IMR-90 (cell line): ENCODE measurements around the gene GNAO1. TPM values are rescaled to one million over a fixed set of nuclear protein-coding genes. Genes with fewer than 3 reads are reported as not detected.

Experiments
- ATAC-seq: fragments of 200-7000 bp; cut with Tn5 transposase; 2 replicates; pipeline ENCODE4 v1.9.1; 2020; ENCODE audit warnings: low read depth, mild to moderate bottlenecking, moderate library complexity
- BruUV-seq: library from RNA; stranded (reverse); fragments of 400-500 nt; replicated peaks from 2 replicates; lab custom pipeline; 2021; lab: Mats Ljungman, UMichigan
- CTCF ChIA-PET: fragments of 300-600 bp; formaldehyde crosslinking; extraction: SDS; loops from one replicate; lab custom pipeline; 2021; ENCODE audit warnings: antibody characterized with exemption; lab: Yijun Ruan, JAX
- POLR2A ChIA-PET: fragments of 300-600 bp; sonication (Branson Sonifier 250); formaldehyde crosslinking; loops from one replicate; lab custom pipeline; 2022; ENCODE audit warnings: antibody characterized with exemption; ENCODE audit not compliant: unreplicated experiment; lab: Charles Lee
- DNase-seq: peaks from one replicate; pipeline ENCODE4 v3.0.0; 2013
- H2AFZ ChIP-seq: replicated peaks from 2 replicates; pipeline ENCODE3; 2013; ENCODE audit warnings: low read length, mild to moderate bottlenecking; ENCODE audit not compliant: poor library complexity
- H2AK5ac ChIP-seq: 2 replicates; pipeline ENCODE4 v1.6.1; 2013; ENCODE audit warnings: low read depth, low read length, inconsistent platforms
- H2AK9ac ChIP-seq: replicated peaks from 2 replicates; pipeline ENCODE3; 2013; ENCODE audit warnings: mild to moderate bottlenecking, low read depth, low read length, moderate library complexity; ENCODE audit not compliant: poor library complexity
- H2BK120ac ChIP-seq: 2 replicates; pipeline ENCODE4 v1.6.1; 2013; ENCODE audit warnings: low read depth, low read length, inconsistent platforms
- H2BK15ac ChIP-seq: 3 replicates; pipeline ENCODE4 v1.6.1; 2013; ENCODE audit warnings: low read depth, low read length, inconsistent platforms
- H2BK20ac ChIP-seq: 2 replicates; pipeline ENCODE4 v1.6.1; 2013; ENCODE audit warnings: low read depth, mild to moderate bottlenecking, inconsistent platforms, low read length, moderate library complexity
- H2BK5ac ChIP-seq: 2 replicates; pipeline ENCODE4 v1.6.1; 2013; ENCODE audit warnings: mild to moderate bottlenecking, low read depth, low read length, inconsistent platforms; ENCODE audit not compliant: poor library complexity, severe bottlenecking
- H3K14ac ChIP-seq: replicated peaks from 2 replicates; pipeline ENCODE4 v1.6.1; 2013; ENCODE audit warnings: low read depth, low read length, inconsistent platforms
- H3K18ac ChIP-seq: 2 replicates; pipeline ENCODE4 v1.6.1; 2013; ENCODE audit warnings: low read depth, low read length, control low read depth
- H3K23ac ChIP-seq: 2 replicates; pipeline ENCODE4 v1.6.1; 2013; ENCODE audit warnings: low read depth, low read length, inconsistent platforms
- H3K27ac ChIP-seq: 2 replicates; pipeline ENCODE4 v1.5.1; 2013; ENCODE audit warnings: mild to moderate bottlenecking, control low read depth, low read length; ENCODE audit not compliant: insufficient read depth
- H3K27me3 ChIP-seq: 2 replicates; pipeline ENCODE4 v1.6.1; 2013; ENCODE audit warnings: low read length; ENCODE audit not compliant: control insufficient read depth, insufficient read depth
- H3K36me3 ChIP-seq: 2 replicates; pipeline ENCODE4 v1.6.1; 2013; ENCODE audit warnings: low read length, mixed read lengths; ENCODE audit not compliant: control insufficient read depth, insufficient read depth
- H3K4ac ChIP-seq: 2 replicates; pipeline ENCODE4 v1.6.1; 2013; ENCODE audit warnings: low read depth, low read length, inconsistent platforms
- H3K4me1 ChIP-seq: 2 replicates; pipeline ENCODE4 v1.6.1; 2013; ENCODE audit warnings: low read length, mixed read lengths; ENCODE audit not compliant: control insufficient read depth, insufficient read depth
- H3K4me2 ChIP-seq: 2 replicates; pipeline ENCODE4 v1.6.1; 2013; ENCODE audit warnings: low read depth, mild to moderate bottlenecking, control low read depth, low read length, moderate library complexity
- H3K4me3 ChIP-seq: 2 replicates; pipeline ENCODE4 v1.5.1; 2013; ENCODE audit warnings: low read depth, mild to moderate bottlenecking, control low read depth, low read length, moderate library complexity; ENCODE audit not compliant: insufficient read depth
- H3K56ac ChIP-seq: 2 replicates; pipeline ENCODE4 v1.6.1; 2013; ENCODE audit warnings: low read length, inconsistent platforms; ENCODE audit not compliant: insufficient read depth; ENCODE audit errors: extremely low read depth
- H3K79me1 ChIP-seq, 2 experiments: 2 replicates each; pipeline ENCODE4 v1.6.1; 2013; ENCODE audit warnings: low read length in 2 of 2, inconsistent platforms in 1 of 2, low read depth in 1 of 2
- H3K9ac ChIP-seq: 2 replicates; pipeline ENCODE4 v1.6.1; 2013; ENCODE audit warnings: low read depth, low read length, control low read depth
- H3K9me1 ChIP-seq: 2 replicates; pipeline ENCODE4 v1.6.1; 2013; ENCODE audit warnings: low read length, inconsistent platforms; ENCODE audit not compliant: insufficient read depth
- H3K9me3 ChIP-seq: 2 replicates; pipeline ENCODE4 v1.6.1; 2013; ENCODE audit warnings: low read length; ENCODE audit not compliant: control insufficient read depth, insufficient read depth
- H4K20me1 ChIP-seq: 2 replicates; pipeline ENCODE4 v1.6.1; 2013; ENCODE audit warnings: low read length, inconsistent platforms; ENCODE audit not compliant: insufficient read depth
- H4K5ac ChIP-seq: 2 replicates; pipeline ENCODE4 v1.6.1; 2013; ENCODE audit warnings: mild to moderate bottlenecking, low read depth, low read length, control low read depth
- H4K8ac ChIP-seq, 2 experiments: 2 replicates each; pipeline ENCODE4 v1.6.1; 2013; ENCODE audit warnings: low read depth in 2 of 2, low read length in 2 of 2, control low read depth in 1 of 2, inconsistent platforms in 1 of 2
- H4K91ac ChIP-seq: 2 replicates; pipeline ENCODE4 v1.6.1; 2013; ENCODE audit warnings: low read depth, low read length, inconsistent platforms; ENCODE audit not compliant: insufficient read depth
- BHLHE40 ChIP-seq: fragments of 150-350 bp; IDR thresholded peaks from 2 replicates; pipeline ENCODE4 v1.6.1; 2016; ENCODE audit warnings: mild to moderate bottlenecking, low read depth, low read length
- CEBPB ChIP-seq: IDR thresholded peaks from 2 replicates; pipeline ENCODE4 v1.6.1; 2012; ENCODE audit warnings: low read depth, low read length, improper control_type of control experiment
- CHD1 ChIP-seq: IDR thresholded peaks from 2 replicates; pipeline ENCODE4 v1.6.1; 2012; ENCODE audit warnings: low read depth, low read length, improper control_type of control experiment
- CTCF ChIP-seq: conservative IDR thresholded peaks from 2 replicates; pipeline ENCODE4 v1.5.1; 2012; ENCODE audit warnings: mild to moderate bottlenecking, low read depth, low read length, improper control_type of control experiment
- ELK1 ChIP-seq: fragments of 150-350 bp; IDR thresholded peaks from 2 replicates; pipeline ENCODE4 v1.6.1; 2016; ENCODE audit warnings: low read depth, mild to moderate bottlenecking, low read length, moderate library complexity, borderline replicate concordance
- FOS ChIP-seq: fragments of 150-350 bp; IDR thresholded peaks from 2 replicates; pipeline ENCODE4 v1.6.1; 2016; ENCODE audit warnings: low read depth, low read length
- MAFK ChIP-seq: IDR thresholded peaks from 2 replicates; pipeline ENCODE4 v1.6.1; 2012; ENCODE audit warnings: low read depth, low read length, improper control_type of control experiment
- MAZ ChIP-seq: IDR thresholded peaks from 2 replicates; pipeline ENCODE4 v1.6.1; 2012; ENCODE audit warnings: low read depth, mild to moderate bottlenecking, low read length, improper control_type of control experiment, moderate library complexity, borderline replicate concordance
- MXI1 ChIP-seq: IDR thresholded peaks from 2 replicates; pipeline ENCODE4 v1.6.1; 2012; ENCODE audit warnings: low read depth, mild to moderate bottlenecking, low read length, moderate library complexity, borderline replicate concordance
- POLR2A ChIP-seq: IDR thresholded peaks from 2 replicates; pipeline ENCODE4 v1.6.1; 2012; ENCODE audit warnings: mild to moderate bottlenecking, low read depth, low read length
- RCOR1 ChIP-seq: IDR thresholded peaks from 2 replicates; pipeline ENCODE4 v1.6.1; 2012; ENCODE audit warnings: mild to moderate bottlenecking, low read length, improper control_type of control experiment; ENCODE audit not compliant: insufficient replicate concordance
- RFX5 ChIP-seq: IDR thresholded peaks from 2 replicates; pipeline ENCODE4 v1.8.0; 2012; ENCODE audit warnings: low read depth, mild to moderate bottlenecking, low read length, moderate library complexity
- SMC3 ChIP-seq: fragments of 150-350 bp; IDR thresholded peaks from 2 replicates; pipeline ENCODE4 v1.6.1; 2016; ENCODE audit warnings: low read depth, mild to moderate bottlenecking, antibody characterized with exemption, low read length, moderate library complexity
- WGBS, 2 experiments: methylation state at CpG; one replicate each; pipeline versions ENCODE4 v1.1.5 to v1.1.7; 2013; ENCODE audit warnings: missing lambda C conversion rate in 2 of 2; ENCODE audit not compliant: insufficient read length in 1 of 2; ENCODE audit errors: extremely low coverage in 2 of 2; 5-methylcytosine and 5-hydroxymethylcytosine counted together
- dilution Hi-C: fragments of 300-500 bp; cut with HindIII; formaldehyde crosslinking; loops from one replicate; pipeline ENCODE4 v1.14.3; 2018; ENCODE audit warnings: low sequenced_read_pairs; ENCODE audit not compliant: unreplicated experiment
- in situ Hi-C: fragments of 300-500 bp; cut with MboI; formaldehyde crosslinking; loops from 3 replicates; pipeline ENCODE4 v1.14.3; 2019; ENCODE audit warnings: low sequenced_read_pairs, inconsistent platforms, mixed read lengths
- intact Hi-C: fragments of 100-400 bp; cut with micrococcal nuclease; formaldehyde crosslinking; loops from 2 replicates; pipeline ENCODE4 v1.10.0; 2022
- polyA plus RNA-seq, 3 experiments: library from polyadenylated mRNA; depleted of rRNA; stranded (reverse); fragments of >200 nt; gene quantifications; 2 replicates each; pipeline ENCODE4 v1.2.3, GENCODE V29; 2012; ENCODE audit warnings: low replicate concordance in 1 of 3
- total RNA-seq: library from RNA; depleted of rRNA; stranded (reverse); fragments of >200 nt; gene quantifications from 2 replicates; pipeline ENCODE4 v1.2.3, GENCODE V29; 2012

GNAO1 gene
- total and polyA plus RNA-seq, 2 of the 4 experiments (the other 2 are of a cell fraction), result under 0.01 to 0.07 TPM

- Histone ChIP-seq H3K9ac (no peak overlapping the region), H3K4ac (no peak overlapping the region), H2AFZ (no peak overlapping the region), H2AK9ac (no peak overlapping the region), H3K9me3 (no peaks in the 10 kb centered on the region), H2AK5ac (no peak overlapping the region), H2BK15ac (no peak overlapping the region), H4K91ac (no peak overlapping the region), H3K79me1 (no peaks in the 10 kb centered on the region), H3K18ac (no peak overlapping the region), H3K4me1 (no peaks in the 10 kb centered on the region), H2BK120ac (no peak overlapping the region), H3K23ac (no peak overlapping the region), H4K5ac (no peak overlapping the region), H2BK5ac (no peak overlapping the region), H3K36me3 (no peaks in the 10 kb centered on the region), H3K4me2 (no peak overlapping the region), H3K9me1 (peaks cover 2% of the 10 kb centered on the region; the same call in 1 of the 2 replicates), H3K27ac (no peak overlapping the region), H3K14ac (no peak overlapping the region), H4K8ac (no peak overlapping the region), H3K56ac (no peak overlapping the region), H3K27me3 (peaks cover 6% of the 10 kb centered on the region), H4K20me1 (no peaks in the 10 kb centered on the region), H2BK20ac (no peak overlapping the region), H3K4me3 (no peak overlapping the region)
- ChIA-PET CTCF (interaction anchor here (0.6 kb wide), 1 partner anchor 28 kb away, joined by 3 read pairs; no protein-coding TSS in a partner anchor), POLR2A (no interaction called here)
- dilution Hi-C loops, result no loop called here
- WGBS, 2 experiments, result 33% methylated on average over 1 of the region's 3 CpGs; no CpG with 5 or more reads in 1 of the 2 experiments
- ATAC-seq (no peak), DNase-seq (no peak)
- in situ Hi-C loops, result no loop called here
- TF ChIP-seq RCOR1 (no peak), MXI1 (no peak), SMC3 (no peak), MAZ (no peak), FOS (no peak), CHD1 (no peak), BHLHE40 (no peak), CEBPB (no peak), CTCF (no peak), POLR2A (no peak), RFX5 (no peak), ELK1 (no peak), MAFK (no peak)
- intact Hi-C loops, result no loop called here
- no TSS peak for BruUV-seq
Observed at GRCh38 chr16:56238188-56238587, 46.9 kb downstream of the GNAO1 start.
